Measurements from ENCODE around the gene SLC22A14. TPM values are rescaled to one million over a fixed set of nuclear protein-coding genes. Genes with fewer than 3 reads are reported as not detected.

Gene SLC22A14
- total RNA-seq, 1 experiment from 2014 or later: not detected

DNA sequence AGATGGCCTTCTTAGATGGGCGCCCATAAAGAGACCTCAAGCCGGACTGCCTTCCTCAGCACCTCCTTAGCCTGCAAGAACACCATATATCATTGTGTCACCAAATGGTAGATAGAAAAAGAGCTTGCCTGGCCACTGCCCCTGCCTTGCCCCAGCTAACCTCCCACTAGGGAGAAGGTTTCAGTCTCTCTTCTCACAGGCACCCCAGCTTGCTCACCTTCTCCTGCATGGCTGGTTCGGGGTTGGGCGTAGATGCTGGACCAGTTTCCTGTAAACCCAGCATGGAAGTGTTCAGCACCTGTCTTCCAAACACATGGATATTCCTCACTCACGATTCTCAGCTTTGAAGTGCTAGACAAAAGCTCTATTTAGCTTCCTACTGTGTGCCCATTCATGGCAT, 3.3 kb upstream of the SLC22A14 start:
- DNase-seq (ENCODE audit: low spot score): no peak
- POLR2A ChIA-PET: interaction anchor here (0.7 kb wide), 1 partner anchor 284 kb away, joined by 10 read pairs; no protein-coding TSS in a partner anchor
- ATAC-seq: no peak
- CTCF ChIA-PET: interaction anchor here (0.7 kb wide), 2 partner anchors 49 to 86 kb away, joined by 3 read pairs; no protein-coding TSS in a partner anchor
- Mint-ChIP-seq H3K36me3 (no peaks in the 10 kb centered on the region), H3K9me3 (no peaks in the 10 kb centered on the region), H3K27me3 (ENCODE audit: low read depth) (no peaks in the 10 kb centered on the region), H3K4me1 (peaks cover 7% of the 10 kb centered on the region; the same call in 1 of the 2 replicates), H3K27ac (no peak overlapping the region), H3K4me3 (no peak overlapping the region)
- TF ChIP-seq, protein P1, sequence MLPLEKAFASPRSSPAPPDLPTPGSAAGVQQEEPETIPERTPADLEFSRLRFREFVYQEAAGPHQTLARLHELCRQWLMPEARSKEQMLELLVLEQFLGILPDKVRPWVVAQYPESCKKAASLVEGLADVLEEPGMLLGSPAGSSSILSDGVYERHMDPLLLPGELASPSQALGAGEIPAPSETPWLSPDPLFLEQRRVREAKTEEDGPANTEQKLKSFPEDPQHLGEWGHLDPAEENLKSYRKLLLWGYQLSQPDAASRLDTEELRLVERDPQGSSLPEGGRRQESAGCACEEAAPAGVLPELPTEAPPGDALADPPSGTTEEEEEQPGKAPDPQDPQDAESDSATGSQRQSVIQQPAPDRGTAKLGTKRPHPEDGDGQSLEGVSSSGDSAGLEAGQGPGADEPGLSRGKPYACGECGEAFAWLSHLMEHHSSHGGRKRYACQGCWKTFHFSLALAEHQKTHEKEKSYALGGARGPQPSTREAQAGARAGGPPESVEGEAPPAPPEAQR (CRISPR knock-in tag; IDR thresholded peaks at IDR 0.05): no peak
- no peak for TF ChIP-seq NR1H2 (CRISPR knock-in tag; IDR thresholded peaks at IDR 0.05)
- TF ChIP-seq, protein P2, sequence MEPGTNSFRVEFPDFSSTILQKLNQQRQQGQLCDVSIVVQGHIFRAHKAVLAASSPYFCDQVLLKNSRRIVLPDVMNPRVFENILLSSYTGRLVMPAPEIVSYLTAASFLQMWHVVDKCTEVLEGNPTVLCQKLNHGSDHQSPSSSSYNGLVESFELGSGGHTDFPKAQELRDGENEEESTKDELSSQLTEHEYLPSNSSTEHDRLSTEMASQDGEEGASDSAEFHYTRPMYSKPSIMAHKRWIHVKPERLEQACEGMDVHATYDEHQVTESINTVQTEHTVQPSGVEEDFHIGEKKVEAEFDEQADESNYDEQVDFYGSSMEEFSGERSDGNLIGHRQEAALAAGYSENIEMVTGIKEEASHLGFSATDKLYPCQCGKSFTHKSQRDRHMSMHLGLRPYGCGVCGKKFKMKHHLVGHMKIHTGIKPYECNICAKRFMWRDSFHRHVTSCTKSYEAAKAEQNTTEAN (CRISPR knock-in tag; IDR thresholded peaks at IDR 0.05): no peak
- TF ChIP-seq, protein P3, sequence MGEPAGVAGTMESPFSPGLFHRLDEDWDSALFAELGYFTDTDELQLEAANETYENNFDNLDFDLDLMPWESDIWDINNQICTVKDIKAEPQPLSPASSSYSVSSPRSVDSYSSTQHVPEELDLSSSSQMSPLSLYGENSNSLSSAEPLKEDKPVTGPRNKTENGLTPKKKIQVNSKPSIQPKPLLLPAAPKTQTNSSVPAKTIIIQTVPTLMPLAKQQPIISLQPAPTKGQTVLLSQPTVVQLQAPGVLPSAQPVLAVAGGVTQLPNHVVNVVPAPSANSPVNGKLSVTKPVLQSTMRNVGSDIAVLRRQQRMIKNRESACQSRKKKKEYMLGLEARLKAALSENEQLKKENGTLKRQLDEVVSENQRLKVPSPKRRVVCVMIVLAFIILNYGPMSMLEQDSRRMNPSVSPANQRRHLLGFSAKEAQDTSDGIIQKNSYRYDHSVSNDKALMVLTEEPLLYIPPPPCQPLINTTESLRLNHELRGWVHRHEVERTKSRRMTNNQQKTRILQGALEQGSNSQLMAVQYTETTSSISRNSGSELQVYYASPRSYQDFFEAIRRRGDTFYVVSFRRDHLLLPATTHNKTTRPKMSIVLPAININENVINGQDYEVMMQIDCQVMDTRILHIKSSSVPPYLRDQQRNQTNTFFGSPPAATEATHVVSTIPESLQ (CRISPR knock-in tag; IDR thresholded peaks at IDR 0.05): no peak
- TF ChIP-seq ZNF396 (CRISPR knock-in tag; IDR thresholded peaks at IDR 0.05; ENCODE audit: borderline replicate concordance): no peak
- no peak for TF ChIP-seq GTF2I (CRISPR knock-in tag; conservative IDR thresholded peaks at IDR 0.05)
- TF ChIP-seq, protein P4, sequence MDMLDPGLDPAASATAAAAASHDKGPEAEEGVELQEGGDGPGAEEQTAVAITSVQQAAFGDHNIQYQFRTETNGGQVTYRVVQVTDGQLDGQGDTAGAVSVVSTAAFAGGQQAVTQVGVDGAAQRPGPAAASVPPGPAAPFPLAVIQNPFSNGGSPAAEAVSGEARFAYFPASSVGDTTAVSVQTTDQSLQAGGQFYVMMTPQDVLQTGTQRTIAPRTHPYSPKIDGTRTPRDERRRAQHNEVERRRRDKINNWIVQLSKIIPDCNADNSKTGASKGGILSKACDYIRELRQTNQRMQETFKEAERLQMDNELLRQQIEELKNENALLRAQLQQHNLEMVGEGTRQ (CRISPR knock-in tag; IDR thresholded peaks at IDR 0.05): no peak
- TF ChIP-seq MYBL2 (CRISPR knock-in tag; IDR thresholded peaks at IDR 0.05): no peak
- no peak for TF ChIP-seq EMX1 (CRISPR knock-in tag; IDR thresholded peaks at IDR 0.05)
- no peak for TF ChIP-seq TEAD4 (CRISPR knock-in tag; IDR thresholded peaks at IDR 0.05)
- TF ChIP-seq, protein P5, sequence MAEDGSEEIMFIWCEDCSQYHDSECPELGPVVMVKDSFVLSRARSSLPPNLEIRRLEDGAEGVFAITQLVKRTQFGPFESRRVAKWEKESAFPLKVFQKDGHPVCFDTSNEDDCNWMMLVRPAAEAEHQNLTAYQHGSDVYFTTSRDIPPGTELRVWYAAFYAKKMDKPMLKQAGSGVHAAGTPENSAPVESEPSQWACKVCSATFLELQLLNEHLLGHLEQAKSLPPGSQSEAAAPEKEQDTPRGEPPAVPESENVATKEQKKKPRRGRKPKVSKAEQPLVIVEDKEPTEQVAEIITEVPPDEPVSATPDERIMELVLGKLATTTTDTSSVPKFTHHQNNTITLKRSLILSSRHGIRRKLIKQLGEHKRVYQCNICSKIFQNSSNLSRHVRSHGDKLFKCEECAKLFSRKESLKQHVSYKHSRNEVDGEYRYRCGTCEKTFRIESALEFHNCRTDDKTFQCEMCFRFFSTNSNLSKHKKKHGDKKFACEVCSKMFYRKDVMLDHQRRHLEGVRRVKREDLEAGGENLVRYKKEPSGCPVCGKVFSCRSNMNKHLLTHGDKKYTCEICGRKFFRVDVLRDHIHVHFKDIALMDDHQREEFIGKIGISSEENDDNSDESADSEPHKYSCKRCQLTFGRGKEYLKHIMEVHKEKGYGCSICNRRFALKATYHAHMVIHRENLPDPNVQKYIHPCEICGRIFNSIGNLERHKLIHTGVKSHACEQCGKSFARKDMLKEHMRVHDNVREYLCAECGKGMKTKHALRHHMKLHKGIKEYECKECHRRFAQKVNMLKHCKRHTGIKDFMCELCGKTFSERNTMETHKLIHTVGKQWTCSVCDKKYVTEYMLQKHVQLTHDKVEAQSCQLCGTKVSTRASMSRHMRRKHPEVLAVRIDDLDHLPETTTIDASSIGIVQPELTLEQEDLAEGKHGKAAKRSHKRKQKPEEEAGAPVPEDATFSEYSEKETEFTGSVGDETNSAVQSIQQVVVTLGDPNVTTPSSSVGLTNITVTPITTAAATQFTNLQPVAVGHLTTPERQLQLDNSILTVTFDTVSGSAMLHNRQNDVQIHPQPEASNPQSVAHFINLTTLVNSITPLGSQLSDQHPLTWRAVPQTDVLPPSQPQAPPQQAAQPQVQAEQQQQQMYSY (CRISPR knock-in tag; IDR thresholded peaks at IDR 0.05): no peak
- TF ChIP-seq, protein P6, sequence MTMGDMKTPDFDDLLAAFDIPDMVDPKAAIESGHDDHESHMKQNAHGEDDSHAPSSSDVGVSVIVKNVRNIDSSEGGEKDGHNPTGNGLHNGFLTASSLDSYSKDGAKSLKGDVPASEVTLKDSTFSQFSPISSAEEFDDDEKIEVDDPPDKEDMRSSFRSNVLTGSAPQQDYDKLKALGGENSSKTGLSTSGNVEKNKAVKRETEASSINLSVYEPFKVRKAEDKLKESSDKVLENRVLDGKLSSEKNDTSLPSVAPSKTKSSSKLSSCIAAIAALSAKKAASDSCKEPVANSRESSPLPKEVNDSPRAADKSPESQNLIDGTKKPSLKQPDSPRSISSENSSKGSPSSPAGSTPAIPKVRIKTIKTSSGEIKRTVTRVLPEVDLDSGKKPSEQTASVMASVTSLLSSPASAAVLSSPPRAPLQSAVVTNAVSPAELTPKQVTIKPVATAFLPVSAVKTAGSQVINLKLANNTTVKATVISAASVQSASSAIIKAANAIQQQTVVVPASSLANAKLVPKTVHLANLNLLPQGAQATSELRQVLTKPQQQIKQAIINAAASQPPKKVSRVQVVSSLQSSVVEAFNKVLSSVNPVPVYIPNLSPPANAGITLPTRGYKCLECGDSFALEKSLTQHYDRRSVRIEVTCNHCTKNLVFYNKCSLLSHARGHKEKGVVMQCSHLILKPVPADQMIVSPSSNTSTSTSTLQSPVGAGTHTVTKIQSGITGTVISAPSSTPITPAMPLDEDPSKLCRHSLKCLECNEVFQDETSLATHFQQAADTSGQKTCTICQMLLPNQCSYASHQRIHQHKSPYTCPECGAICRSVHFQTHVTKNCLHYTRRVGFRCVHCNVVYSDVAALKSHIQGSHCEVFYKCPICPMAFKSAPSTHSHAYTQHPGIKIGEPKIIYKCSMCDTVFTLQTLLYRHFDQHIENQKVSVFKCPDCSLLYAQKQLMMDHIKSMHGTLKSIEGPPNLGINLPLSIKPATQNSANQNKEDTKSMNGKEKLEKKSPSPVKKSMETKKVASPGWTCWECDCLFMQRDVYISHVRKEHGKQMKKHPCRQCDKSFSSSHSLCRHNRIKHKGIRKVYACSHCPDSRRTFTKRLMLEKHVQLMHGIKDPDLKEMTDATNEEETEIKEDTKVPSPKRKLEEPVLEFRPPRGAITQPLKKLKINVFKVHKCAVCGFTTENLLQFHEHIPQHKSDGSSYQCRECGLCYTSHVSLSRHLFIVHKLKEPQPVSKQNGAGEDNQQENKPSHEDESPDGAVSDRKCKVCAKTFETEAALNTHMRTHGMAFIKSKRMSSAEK (CRISPR knock-in tag; IDR thresholded peaks at IDR 0.05; ENCODE audit: borderline replicate concordance): no peak
- TF ChIP-seq, protein P7, sequence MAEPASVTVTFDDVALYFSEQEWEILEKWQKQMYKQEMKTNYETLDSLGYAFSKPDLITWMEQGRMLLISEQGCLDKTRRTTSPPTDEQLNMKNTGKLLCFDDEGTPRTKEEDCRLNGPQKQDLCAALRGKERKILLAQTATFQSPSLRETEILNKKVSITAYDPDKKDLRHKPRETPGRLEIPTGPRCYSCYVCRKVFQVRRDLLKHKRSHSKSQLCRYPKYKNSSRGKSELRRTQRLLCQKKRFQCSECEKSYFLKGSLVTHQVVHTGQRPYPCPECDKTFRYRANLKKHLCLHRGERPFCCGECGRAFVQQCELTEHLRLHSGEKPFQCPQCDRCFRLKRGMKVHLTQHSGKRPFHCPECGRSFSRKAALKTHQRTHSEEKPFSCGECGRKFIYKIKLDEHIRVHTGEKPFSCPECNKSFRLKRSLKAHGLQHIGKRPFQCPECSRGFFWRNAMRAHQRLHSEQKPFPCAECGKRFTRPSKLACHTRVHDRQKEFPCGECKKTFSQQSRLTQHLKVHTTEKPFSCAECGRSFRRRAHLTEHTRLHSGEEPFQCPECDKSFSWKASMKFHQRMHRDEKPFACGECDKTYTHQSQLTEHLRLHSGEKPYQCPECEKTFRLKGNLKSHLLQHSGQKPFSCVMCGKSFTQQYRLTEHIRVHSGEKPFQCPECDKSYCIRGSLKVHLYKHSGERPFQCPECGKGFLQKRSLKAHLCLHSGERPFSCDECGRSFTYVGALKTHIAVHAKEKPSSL (CRISPR knock-in tag; conservative IDR thresholded peaks at IDR 0.05): no peak
- TF ChIP-seq CREM (CRISPR knock-in tag; IDR thresholded peaks at IDR 0.05): no peak
- TF ChIP-seq NFE2L1 (CRISPR knock-in tag; IDR thresholded peaks at IDR 0.05): no peak
- TF ChIP-seq ELF4 (CRISPR knock-in tag; IDR thresholded peaks at IDR 0.05; ENCODE audit: low read depth): no peak
- TF ChIP-seq TCF7 (CRISPR knock-in tag; IDR thresholded peaks at IDR 0.05; ENCODE audit: low read depth): no peak
